ENCODE data around the gene ULBP2. TPM values are rescaled to one million over a fixed set of nuclear protein-coding genes. Genes with fewer than 3 reads are reported as not detected.

ULBP2 gene, protein sequence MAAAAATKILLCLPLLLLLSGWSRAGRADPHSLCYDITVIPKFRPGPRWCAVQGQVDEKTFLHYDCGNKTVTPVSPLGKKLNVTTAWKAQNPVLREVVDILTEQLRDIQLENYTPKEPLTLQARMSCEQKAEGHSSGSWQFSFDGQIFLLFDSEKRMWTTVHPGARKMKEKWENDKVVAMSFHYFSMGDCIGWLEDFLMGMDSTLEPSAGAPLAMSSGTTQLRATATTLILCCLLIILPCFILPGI
- 7.0 and 10.6 TPM in 2 replicates for total RNA-seq

DNA sequence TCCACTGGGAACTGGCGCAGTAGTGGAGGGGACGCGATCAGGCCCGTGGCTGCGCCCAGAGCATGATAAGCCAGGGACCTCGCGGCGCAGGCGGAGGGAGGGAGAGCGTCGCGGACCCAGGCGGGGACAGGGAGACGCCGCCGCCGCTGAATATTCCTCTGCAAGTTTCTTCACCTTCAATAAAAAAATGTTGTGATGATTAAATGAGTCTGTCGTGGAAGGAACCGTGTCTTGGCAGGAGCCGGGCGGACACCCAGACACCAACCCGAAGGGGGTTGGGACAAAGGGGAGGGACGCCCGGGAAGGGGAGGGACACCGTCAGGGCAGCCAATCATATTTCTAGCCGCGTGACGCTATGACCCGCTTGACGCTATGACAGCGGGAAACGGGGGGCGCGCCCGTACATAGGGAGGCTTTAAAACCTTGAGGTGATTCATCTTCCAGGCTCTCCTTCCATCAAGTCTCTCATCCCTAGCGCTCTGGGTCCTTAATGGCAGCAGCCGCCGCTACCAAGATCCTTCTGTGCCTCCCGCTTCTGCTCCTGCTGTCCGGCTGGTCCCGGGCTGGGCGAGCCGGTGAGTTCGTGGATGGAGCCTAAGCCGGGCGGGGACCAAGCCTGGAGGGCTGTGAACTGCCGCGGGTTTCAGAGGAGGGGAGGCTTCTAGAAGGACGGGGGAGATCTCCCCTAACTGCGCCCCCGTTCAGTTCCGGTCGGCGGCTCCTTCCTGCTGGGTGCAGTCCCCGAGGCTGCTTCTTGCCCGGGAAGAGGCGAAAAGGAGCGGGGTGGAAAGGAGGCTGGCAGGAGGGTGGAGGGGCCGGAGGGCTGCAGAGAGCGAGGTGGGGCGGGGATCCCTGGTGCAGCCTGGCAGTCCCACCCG is at the start of gene ULBP2:
ULBP2 (plus strand) TSS at position 432 of the 878 bp plus-strand sequence; CDS start at position 491, 59 bp downstream.

GRCh38 chr6:149897855-149898744 is 43.7 kb upstream of the ULBP2 start, which contains the start of gene RAET1E:
Gene RAET1E (minus strand): TSS chr6:149898113. CDS start chr6:149890901, 7,212 bp downstream.

DNA sequence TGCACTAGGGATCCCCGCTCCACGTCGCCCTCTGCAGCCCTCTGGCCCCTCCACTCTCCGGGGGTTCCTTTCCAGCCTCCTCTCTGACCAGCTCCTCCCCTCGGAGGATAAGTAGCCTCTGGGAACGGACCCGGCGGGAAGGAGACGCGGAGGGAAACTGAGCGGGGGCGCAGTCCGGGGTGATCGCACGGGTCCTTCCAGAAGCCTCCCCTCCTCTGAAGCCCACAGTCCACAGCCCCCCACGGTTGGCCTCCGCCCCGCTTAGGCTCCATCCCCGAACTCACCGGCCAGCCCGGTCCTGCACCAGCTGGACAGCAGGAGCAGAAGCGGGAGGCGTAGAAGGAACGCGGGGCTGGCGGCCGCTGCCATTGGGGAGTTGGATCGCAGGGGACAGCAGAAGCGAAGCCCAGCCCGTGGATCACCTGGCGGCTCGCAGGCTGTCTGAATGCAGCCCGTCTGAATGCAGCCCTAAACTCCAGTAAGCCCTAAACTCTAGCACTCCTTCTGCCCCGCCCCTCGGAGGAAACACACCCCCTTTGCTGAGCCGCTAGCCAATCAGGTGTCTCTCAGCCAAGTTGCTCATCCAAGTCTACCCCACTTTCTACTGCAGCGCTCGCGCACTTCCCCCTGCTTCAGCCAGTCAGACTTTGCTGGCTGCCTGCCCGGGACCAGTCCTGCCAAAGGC is 19.0 kb upstream of the ULBP2 start, which contains the start of gene RAET1G:
RAET1G (minus strand) TSS at position 480 of the 685 bp plus-strand sequence; CDS start at position 369, 111 bp downstream.

DNA sequence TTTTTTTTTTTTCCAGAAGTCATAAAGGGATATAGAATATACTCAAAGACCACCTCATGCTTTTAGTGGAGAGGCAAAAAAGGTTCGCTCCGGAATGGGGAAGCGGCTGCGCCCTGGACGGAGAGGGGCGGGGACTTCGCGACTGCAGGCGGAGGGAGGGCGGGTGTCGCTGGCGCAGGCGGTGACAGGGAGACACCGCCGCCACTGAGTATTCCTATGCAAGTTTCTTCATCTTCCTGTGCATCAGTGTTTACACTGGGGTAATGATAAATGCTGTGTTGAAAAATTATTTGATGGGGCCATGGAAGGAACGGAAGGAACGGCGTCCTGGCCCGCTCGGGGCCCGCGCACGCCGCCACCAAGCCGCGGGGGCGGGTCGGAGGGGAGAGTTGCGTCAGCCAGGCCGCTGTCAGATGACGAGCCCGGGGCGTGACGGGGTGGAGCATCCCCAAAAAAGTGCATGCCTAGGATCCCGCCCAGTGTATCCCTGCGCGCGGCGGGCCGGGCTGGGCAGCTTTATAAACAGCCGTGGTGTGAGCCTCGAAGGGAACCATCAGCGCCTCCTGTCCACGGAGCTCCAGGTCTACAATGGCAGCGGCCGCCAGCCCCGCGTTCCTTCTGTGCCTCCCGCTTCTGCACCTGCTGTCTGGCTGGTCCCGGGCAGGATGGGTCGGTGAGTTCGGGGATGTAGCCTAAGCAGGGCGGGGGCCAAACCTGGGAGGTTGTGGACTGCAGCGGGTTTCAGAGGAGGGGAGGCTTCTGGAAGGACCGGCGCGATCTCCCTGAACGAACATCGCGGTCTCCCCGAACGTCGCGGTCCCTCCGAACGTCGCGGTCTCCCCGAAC is 21.9 kb downstream of the ULBP2 start, which contains the start of gene ULBP1:
ULBP1 (plus strand) TSS at position 482 of the 846 bp plus-strand sequence; CDS start at position 589, 107 bp downstream.

Other genes starting within 250 kb of the ULBP2 start
- gene LATS1, start 223.9 kb upstream of the ULBP2 start, total RNA-seq: 6.5 and 9.2 TPM in 2 replicates
- gene NUP43, start 195.5 kb upstream of the ULBP2 start, total RNA-seq: 16.0 and 16.3 TPM in 2 replicates
- 104 and 124 TPM in 2 replicates for gene PCMT1, start 192.3 kb upstream of the ULBP2 start, total RNA-seq
- 45.6 and 78.8 TPM in 2 replicates for gene LRP11, start 77.7 kb upstream of the ULBP2 start, total RNA-seq
- 0.56 and 1.8 TPM in 2 replicates for gene RAET1E, start 43.9 kb upstream of the ULBP2 start, total RNA-seq
- gene RAET1G, start 18.9 kb upstream of the ULBP2 start, total RNA-seq: 2.6 and 4.5 TPM in 2 replicates
- under 0.01 and 0.06 TPM in 2 replicates for gene ULBP1, start 21.9 kb downstream of the ULBP2 start, total RNA-seq
- not detected in 2 replicates for gene RAET1L, start 83.5 kb downstream of the ULBP2 start, total RNA-seq
- 15.8 and 22.6 TPM in 2 replicates for gene ULBP3, start 127.1 kb downstream of the ULBP2 start, total RNA-seq
- 11.3 and 22.9 TPM in 2 replicates for gene PPP1R14C, start 201.0 kb downstream of the ULBP2 start, total RNA-seq

All from aortic smooth muscle cell (primary cell).